T-cell (primary cell): ENCODE data around the gene HENMT1. TPM values are rescaled to one million over a fixed set of nuclear protein-coding genes. Genes with fewer than 3 reads are reported as not detected.

Experiments used
- ATAC-seq, 4 experiments: fragments of 200-7000 bp in 3 of 4; fragments of 150-1000 bp in 1 of 4; cut with Tn5 transposase; replicated peaks in 1 of 4; 1 replicate in 3 of 4; 2 replicates in 1 of 4; pipeline ENCODE4 v1.10.0; 2021; ENCODE audit warnings: moderate library complexity in 3 of 4, mild to moderate bottlenecking in 2 of 4, moderate number of reproducible peaks in 1 of 4
- CTCF ChIA-PET, 2 donors: fragments of 300-600 bp; sonication (Branson Sonifier 250); formaldehyde crosslinking; loops; one replicate each; lab custom pipeline; 2022; ENCODE audit warnings: antibody characterized with exemption in 2 of 2; lab: Charles Lee
- POLR2A ChIA-PET, 2 donors: fragments of 300-600 bp; sonication (Branson Sonifier 250); formaldehyde crosslinking; loops; one replicate each; lab custom pipeline; 2022; ENCODE audit warnings: antibody characterized with exemption in 2 of 2; lab: Charles Lee
- DNase-seq, 35 experiments: peaks; one replicate each; pipeline versions ENCODE4 v3.0.0 to v3.0.0-alpha.2; 2013 to 2023
- H3K27ac ChIP-seq: one replicate; pipeline ENCODE4 v1.5.1; 2013; ENCODE audit warnings: low read length
- H3K27me3 ChIP-seq, 2 experiments: replicated peaks in 1 of 2; 1 replicate in 1 of 2; 2 replicates in 1 of 2; pipeline versions ENCODE4 v1.6.1 to v1.7.0; 2013; ENCODE audit warnings: low read length in 1 of 2, mixed read lengths in 1 of 2; ENCODE audit not compliant: control insufficient read depth in 2 of 2, insufficient read depth in 2 of 2; ENCODE audit errors: extremely low read depth in 1 of 2
- H3K36me3 ChIP-seq, 2 donors: 1 replicate in 1 of 2; 2 replicates in 1 of 2; pipeline versions ENCODE4 v1.6.1 to v1.7.0; 2013; ENCODE audit warnings: low read length in 1 of 2; ENCODE audit not compliant: control insufficient read depth in 2 of 2, insufficient read depth in 1 of 2; ENCODE audit errors: extremely low read depth in 1 of 2
- H3K4me1 ChIP-seq, 2 experiments: 1 replicate in 1 of 2; 2 replicates in 1 of 2; pipeline versions ENCODE4 v1.6.1 to v1.7.0; 2013; ENCODE audit warnings: low read length in 2 of 2, mixed read lengths in 1 of 2; ENCODE audit not compliant: insufficient read depth in 2 of 2, control insufficient read depth in 1 of 2; ENCODE audit errors: extremely low read depth in 1 of 2
- H3K4me3 ChIP-seq, 2 donors: 1 replicate in 1 of 2; 2 replicates in 1 of 2; pipeline versions ENCODE4 v1.5.1 to v1.7.0; 2013; ENCODE audit warnings: mild to moderate bottlenecking in 2 of 2, low read length in 1 of 2, moderate library complexity in 1 of 2; ENCODE audit not compliant: control insufficient read depth in 1 of 2; ENCODE audit errors: extremely low read depth in 1 of 2
- H3K9me3 ChIP-seq: 2 replicates; pipeline ENCODE4 v1.7.0; 2013
- H3K27ac Mint-ChIP-seq, 2 donors: one replicate each; pipeline ENCODE4 v1.8.0; 2020 to 2021; ENCODE audit warnings: mild to moderate bottlenecking in 2 of 2, mixed read lengths in 2 of 2
- H3K27me3 Mint-ChIP-seq, 2 donors: one replicate each; pipeline ENCODE4 v1.8.0; 2021 to 2022; ENCODE audit warnings: mixed read lengths in 2 of 2
- H3K36me3 Mint-ChIP-seq: one replicate; pipeline ENCODE4 v1.8.0; 2021; ENCODE audit warnings: mixed read lengths
- H3K4me1 Mint-ChIP-seq, 3 donors: one replicate each; pipeline ENCODE4 v1.8.0; 2020 to 2022; ENCODE audit warnings: mixed read lengths in 3 of 3, mild to moderate bottlenecking in 1 of 3
- H3K4me3 Mint-ChIP-seq, 3 donors: one replicate each; pipeline ENCODE4 v1.8.0; 2020 to 2022; ENCODE audit warnings: mild to moderate bottlenecking in 3 of 3, mixed read lengths in 3 of 3, moderate library complexity in 3 of 3
- H3K9me3 Mint-ChIP-seq, 3 donors: one replicate each; pipeline ENCODE4 v1.8.0; 2020 to 2022; ENCODE audit warnings: mixed read lengths in 3 of 3
- WGBS: methylation state at CpG from one replicate; pipeline ENCODE4 v1.1.5; 2013; ENCODE audit warnings: missing lambda C conversion rate; ENCODE audit not compliant: insufficient coverage; 5-methylcytosine and 5-hydroxymethylcytosine counted together
- total RNA-seq, 35 experiments: library from RNA in 6 of 35; stranded (reverse) in 6 of 35; fragments of 120-200 nt in 1 of 35; gene quantifications; one replicate each; pipeline versions ENCODE4 v1.2.1 to v1.2.4 and lab custom pipeline; 2013 to 2026

HENMT1 gene
- total RNA-seq, 5 donors from 2014 or later (not counting 1 experiment from before 2014, with no cell fraction given): 11.0 to 20.2 (median 16.0) TPM

- POLR2A ChIA-PET: interaction anchor here in 1 of 2 donors (0.9 kb wide), 1 partner anchor 448 kb away, joined by 7 read pairs; no protein-coding TSS in a partner anchor
These were observed 45.3 kb downstream of the HENMT1 start for GRCh38 chr1:108615544-108615943.

GRCh38 chr1:108612496-108612895 is 48.4 kb downstream of the HENMT1 start:
- WGBS: 84% methylated on average over 3 of the region's 5 CpGs
- Mint-ChIP-seq H3K36me3 (peaks cover 30% of the 10 kb centered on the region), H3K9me3 (no peaks in the 10 kb centered on the region), H3K27me3 (no peaks in the 10 kb centered on the region), H3K27ac (no peak overlapping the region), H3K4me1 (no peaks in the 10 kb centered on the region), H3K4me3 (no peak overlapping the region)
- CTCF ChIA-PET: no interaction called here
- POLR2A ChIA-PET: interaction anchor here in 1 of 2 donors (0.6 kb wide), 1 partner anchor 30 kb away, joined by 3 read pairs; no protein-coding TSS in a partner anchor
- DNase-seq: no peak
- no peak for ATAC-seq
- Histone ChIP-seq H3K4me1 (no peaks in the 10 kb centered on the region), H3K27ac (no peak overlapping the region), H3K4me3 (no peak overlapping the region), H3K9me3 (no peaks in the 10 kb centered on the region), H3K27me3 (no peaks in the 10 kb centered on the region), H3K36me3 (peaks cover 0 to 27% of the 10 kb centered on the region in 2 donors)

More at GRCh38 chr1:108615544-108615943, 45.3 kb downstream of the HENMT1 start:
- no peaks in the 10 kb centered on the region for H3K9me3 Mint-ChIP-seq
- H3K9me3 ChIP-seq: no peaks in the 10 kb centered on the region
- DNase-seq: no peak
- no peak overlapping the region for H3K4me3 ChIP-seq
- H3K36me3 ChIP-seq: peaks cover 0 to 24% of the 10 kb centered on the region in 2 donors
- H3K36me3 Mint-ChIP-seq: peaks cover 13% of the 10 kb centered on the region
- H3K27ac Mint-ChIP-seq: no peak overlapping the region
- H3K4me1 ChIP-seq: no peaks in the 10 kb centered on the region
- no peak overlapping the region for H3K27ac ChIP-seq
- H3K27me3 ChIP-seq: no peaks in the 10 kb centered on the region
- no peak for ATAC-seq
- no peaks in the 10 kb centered on the region for H3K27me3 Mint-ChIP-seq
- no peak overlapping the region for H3K4me3 Mint-ChIP-seq
- H3K4me1 Mint-ChIP-seq: no peaks in the 10 kb centered on the region
- CTCF ChIA-PET: interaction anchor here (0.6 to 2.1 kb wide), 7 partner anchors 23 to 497 kb away, joined by 3 to 10 read pairs (median 4); no protein-coding TSS in a partner anchor
- no CpG with 5 or more reads among the region's 2 CpGs for WGBS

- H3K27ac Mint-ChIP-seq: no peak overlapping the region
- no peaks in the 10 kb centered on the region for H3K4me1 ChIP-seq
- no peak overlapping the region for H3K4me3 ChIP-seq
- H3K36me3 Mint-ChIP-seq: peaks cover 32% of the 10 kb centered on the region
- H3K4me3 Mint-ChIP-seq: no peak overlapping the region
- ATAC-seq (no peak), DNase-seq (no peak)
- H3K27me3 ChIP-seq: no peaks in the 10 kb centered on the region
- no CpG with 5 or more reads among the region's 4 CpGs for WGBS
- no peaks in the 10 kb centered on the region for H3K9me3 ChIP-seq
- H3K27me3 Mint-ChIP-seq: no peaks in the 10 kb centered on the region
- no peaks in the 10 kb centered on the region for H3K9me3 Mint-ChIP-seq
- no peaks in the 10 kb centered on the region for H3K4me1 Mint-ChIP-seq
- H3K36me3 ChIP-seq: peaks cover 2 to 24% of the 10 kb centered on the region in 2 donors
- ChIA-PET CTCF (no interaction called here), POLR2A (no interaction called here)
- H3K27ac ChIP-seq: no peak overlapping the region
These were observed 48.9 kb downstream of the HENMT1 start for GRCh38 chr1:108611984-108612383.

- ChIA-PET CTCF (no interaction called here), POLR2A (interaction anchor here in 1 of 2 donors (0.6 kb wide), 1 partner anchor 26 kb away, joined by 3 read pairs; no protein-coding TSS in a partner anchor)
- no peaks in the 10 kb centered on the region for H3K4me1 ChIP-seq
- H3K4me3 Mint-ChIP-seq: no peak overlapping the region
- no peak overlapping the region for H3K27ac ChIP-seq
- no peak for DNase-seq
- no peaks in the 10 kb centered on the region for H3K4me1 Mint-ChIP-seq
- H3K27ac Mint-ChIP-seq: no peak overlapping the region
- ATAC-seq: no peak
- H3K27me3 Mint-ChIP-seq: no peaks in the 10 kb centered on the region
- H3K9me3 ChIP-seq: no peaks in the 10 kb centered on the region
- WGBS: 100% methylated on average over 2 of the region's 2 CpGs
- H3K36me3 ChIP-seq: peaks cover 2 to 32% of the 10 kb centered on the region in 2 donors
- H3K27me3 ChIP-seq: no peaks in the 10 kb centered on the region
- no peak overlapping the region for H3K4me3 ChIP-seq
- H3K36me3 Mint-ChIP-seq: peaks cover 40% of the 10 kb centered on the region
- H3K9me3 Mint-ChIP-seq: no peaks in the 10 kb centered on the region
These were observed 50.8 kb downstream of the HENMT1 start for GRCh38 chr1:108610073-108610472.

- Mint-ChIP-seq H3K4me1 (no peaks in the 10 kb centered on the region), H3K4me3 (no peak overlapping the region), H3K9me3 (no peaks in the 10 kb centered on the region), H3K27me3 (no peaks in the 10 kb centered on the region), H3K36me3 (peaks cover 42% of the 10 kb centered on the region), H3K27ac (no peak overlapping the region)
- no peaks in the 10 kb centered on the region for H3K9me3 ChIP-seq
- 100% methylated on average over 9 of the region's 11 CpGs for WGBS
- POLR2A ChIA-PET: interaction anchor here in 1 of 2 donors (0.6 kb wide), 1 partner anchor 26 kb away, joined by 3 read pairs; no protein-coding TSS in a partner anchor
- CTCF ChIA-PET: no interaction called here
- H3K27ac ChIP-seq: no peak overlapping the region
- H3K27me3 ChIP-seq: no peaks in the 10 kb centered on the region
- no peak for ATAC-seq
- no peaks in the 10 kb centered on the region for H3K4me1 ChIP-seq
- DNase-seq: no peak
- peaks cover 2 to 31% of the 10 kb centered on the region in 2 donors for H3K36me3 ChIP-seq
- H3K4me3 ChIP-seq: no peak overlapping the region
These were observed 51.3 kb downstream of the HENMT1 start for GRCh38 chr1:108609483-108610049.

- Mint-ChIP-seq H3K36me3 (peaks cover 44% of the 10 kb centered on the region), H3K4me1 (no peaks in the 10 kb centered on the region), H3K27me3 (no peaks in the 10 kb centered on the region), H3K4me3 (no peak overlapping the region), H3K27ac (no peak overlapping the region), H3K9me3 (no peaks in the 10 kb centered on the region)
- Histone ChIP-seq H3K4me3 (no peak overlapping the region), H3K4me1 (no peaks in the 10 kb centered on the region), H3K36me3 (peaks cover 6 to 30% of the 10 kb centered on the region in 2 donors), H3K27ac (no peak overlapping the region), H3K27me3 (no peaks in the 10 kb centered on the region), H3K9me3 (no peaks in the 10 kb centered on the region)
- POLR2A ChIA-PET: no interaction called here
- no peak for DNase-seq
- no peak for ATAC-seq
- CTCF ChIA-PET: interaction anchor here in 1 of 2 donors (0.7 kb wide), 1 partner anchor 1306 kb away, joined by 3 read pairs; no protein-coding TSS in a partner anchor
These were observed 54.4 kb downstream of the HENMT1 start for GRCh38 chr1:108606478-108606877.
